Epidermal melanocyte (primary cell): ENCODE measurements around the gene ABITRAM.
A peak's percentile ranks its signal among the peaks of the same experiment; 100 is the strongest.
"Not testable (repeated sequence)": the region's sequence is repeated elsewhere in the genome, so short reads cannot be mapped to it uniquely, and the experiment has no call there.

Experiments
- DNase-seq: peaks from one replicate; pipeline ENCODE4 v3.0.0; 2011; ENCODE audit warnings: low spot score; ENCODE audit not compliant: insufficient read length

The ABITRAM gene

GRCh38 chr9:108928386-108928785 lies 5.8 kb upstream of the ABITRAM start:
- DNase-seq, result no peak

- no peak for DNase-seq
Measured at GRCh38 chr9:108933231-108933717, 926 bp upstream of the ABITRAM start.

GRCh38 chr9:108933718-108934322 lies 380 bp upstream of the ABITRAM start, which contains the start of gene ELP1:
TSS of gene ELP1 (minus strand) at chr9:108934124. CDS start at chr9:108931146, 2,978 bp downstream.
- DNase-seq, result peak; percentile 77

- no peak for DNase-seq
Measured at GRCh38 chr9:108937561-108938305, 3.5 kb downstream of the ABITRAM start.

- DNase-seq, result no peak
Measured at GRCh38 chr9:108939975-108940374, 5.8 kb downstream of the ABITRAM start.

GRCh38 chr9:108950168-108950567 lies 16.0 kb downstream of the ABITRAM start:
- no peak for DNase-seq

- DNase-seq, result no peak
Measured at GRCh38 chr9:108951578-108951977, 17.4 kb downstream of the ABITRAM start.

- DNase-seq, result peak; percentile 40
Measured at GRCh38 chr9:108953983-108954574, 19.9 kb downstream of the ABITRAM start.

GRCh38 chr9:108956022-108956630 lies 21.9 kb downstream of the ABITRAM start:
- DNase-seq, result no peak

GRCh38 chr9:108956631-108957026 lies 22.4 kb downstream of the ABITRAM start:
- no peak for DNase-seq

GRCh38 chr9:108960331-108960730 lies 26.1 kb downstream of the ABITRAM start:
- no peak for DNase-seq

GRCh38 chr9:108961151-108961550 lies 27.0 kb downstream of the ABITRAM start:
- DNase-seq, result no peak

- DNase-seq, result no peak
Measured at GRCh38 chr9:108963459-108964143, 29.4 kb downstream of the ABITRAM start.

GRCh38 chr9:108967916-108968315 lies 33.7 kb downstream of the ABITRAM start:
- DNase-seq, result no peak

GRCh38 chr9:108971392-108971791 lies 37.2 kb downstream of the ABITRAM start:
- DNase-seq, result not testable (repeated sequence)

GRCh38 chr9:108972186-108972585 lies 38.0 kb downstream of the ABITRAM start:
- no peak for DNase-seq

- peak; percentile 33 for DNase-seq
Measured at GRCh38 chr9:108972626-108973209, 38.5 kb downstream of the ABITRAM start.

- no peak for DNase-seq
Measured at GRCh38 chr9:108973895-108974294, 39.7 kb downstream of the ABITRAM start.

- DNase-seq, result no peak
Measured at GRCh38 chr9:108978205-108978604, 44.0 kb downstream of the ABITRAM start.

- DNase-seq, result no peak
Measured at GRCh38 chr9:108980893-108981292, 46.7 kb downstream of the ABITRAM start.

GRCh38 chr9:108983885-108984284 lies 49.7 kb downstream of the ABITRAM start:
- no peak for DNase-seq
